ENCODE measurements around the gene TMEFF2. TPM values are rescaled to one million over a fixed set of nuclear protein-coding genes. Genes with fewer than 3 reads are reported as not detected.

The TMEFF2 gene
- total RNA-seq, 5 donors from 2014 or later (not counting 1 experiment from before 2014, with no cell fraction given), result not detected

DNA sequence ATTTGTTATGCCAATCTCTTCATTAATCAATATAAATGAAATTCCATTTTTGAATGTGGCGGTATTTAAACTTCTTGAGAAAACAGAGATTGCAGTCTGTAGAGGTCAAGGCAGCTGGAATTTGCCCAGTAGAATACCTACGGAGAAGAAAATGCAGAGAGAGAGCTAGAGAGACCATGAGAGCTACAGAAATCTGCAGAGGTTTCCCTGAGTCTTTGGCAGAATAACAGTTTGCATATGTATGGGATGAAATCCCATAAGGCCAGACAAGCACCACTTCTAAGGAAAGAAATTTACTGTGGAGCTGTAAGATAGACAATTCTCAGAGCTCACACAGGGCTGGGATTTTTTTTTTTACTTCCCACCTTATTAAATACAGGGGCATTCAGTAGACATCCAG, 23.6 kb upstream of the TMEFF2 start:
- CTCF ChIA-PET, result interaction anchor here in 1 of 2 donors (0.8 kb wide), 1 partner anchor 12 kb away, joined by 3 read pairs; no protein-coding TSS in a partner anchor
- Histone ChIP-seq H3K9me3 (no peaks in the 10 kb centered on the region), H3K27me3 (replicated peaks in 1 of 2; ENCODE audit: control insufficient read depth in 2 of 2, extremely low read depth in 1 of 2, insufficient read depth in 2 of 2, low read length in 1 of 2) (no peaks in the 10 kb centered on the region), H3K27ac (ENCODE audit: low read length) (no peak overlapping the region), H3K4me1 (ENCODE audit: control insufficient read depth in 1 of 2, extremely low read depth in 1 of 2, insufficient read depth in 2 of 2, low read length in 2 of 2) (no peaks in the 10 kb centered on the region), H3K4me3 (ENCODE audit: control insufficient read depth in 1 of 2, extremely low read depth in 1 of 2, low read length in 1 of 2) (no peak overlapping the region), H3K36me3 (ENCODE audit: control insufficient read depth in 2 of 2, extremely low read depth in 1 of 2, insufficient read depth in 1 of 2, low read length in 1 of 2) (no peaks in the 10 kb centered on the region)
- no peak for DNase-seq
- Mint-ChIP-seq H3K27me3 (peaks cover 0 to 2% of the 10 kb centered on the region in 2 donors), H3K4me3 (no peak overlapping the region), H3K27ac (no peak overlapping the region), H3K36me3 (no peaks in the 10 kb centered on the region), H3K9me3 (no peaks in the 10 kb centered on the region), H3K4me1 (no peaks in the 10 kb centered on the region)
- ATAC-seq (replicated peaks in 1 of 4), result no peak
- POLR2A ChIA-PET, result no interaction called here
- 86% methylated on average over 1 of the region's 2 CpGs for WGBS (ENCODE audit: insufficient coverage)

DNA sequence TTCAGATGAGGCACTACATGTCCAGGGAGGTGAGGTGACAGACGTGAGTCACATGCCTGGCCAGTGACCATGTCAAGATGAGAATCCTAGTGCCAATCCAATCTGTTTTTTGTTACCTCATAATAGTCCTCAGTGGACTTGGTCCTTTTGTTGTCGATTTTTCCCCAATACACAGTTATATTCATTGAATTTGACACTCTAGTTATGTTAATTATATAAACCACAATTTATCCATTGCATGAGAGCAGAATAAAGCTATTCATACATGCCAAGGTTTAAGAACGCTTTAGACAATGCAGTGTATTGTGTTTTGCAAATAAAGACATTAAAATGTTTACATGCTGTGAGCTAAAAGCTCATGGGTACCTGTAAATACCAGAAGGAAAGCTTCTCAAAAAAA, 21.6 kb upstream of the TMEFF2 start:
- H3K4me1 Mint-ChIP-seq, result no peaks in the 10 kb centered on the region
- DNase-seq, result no peak
- Histone ChIP-seq H3K27ac (ENCODE audit: low read length) (no peak overlapping the region), H3K27me3 (replicated peaks in 1 of 2; ENCODE audit: control insufficient read depth in 2 of 2, extremely low read depth in 1 of 2, insufficient read depth in 2 of 2, low read length in 1 of 2) (no peaks in the 10 kb centered on the region), H3K9me3 (no peaks in the 10 kb centered on the region), H3K36me3 (ENCODE audit: control insufficient read depth in 2 of 2, extremely low read depth in 1 of 2, insufficient read depth in 1 of 2, low read length in 1 of 2) (no peaks in the 10 kb centered on the region), H3K4me3 (ENCODE audit: control insufficient read depth in 1 of 2, extremely low read depth in 1 of 2, low read length in 1 of 2) (no peak overlapping the region), H3K4me1 (ENCODE audit: control insufficient read depth in 1 of 2, extremely low read depth in 1 of 2, insufficient read depth in 2 of 2, low read length in 2 of 2) (no peaks in the 10 kb centered on the region)
- POLR2A ChIA-PET, result no interaction called here
- H3K27me3 Mint-ChIP-seq, result peaks cover 0 to 2% of the 10 kb centered on the region in 2 donors
- no CpG with 5 or more reads among the region's 3 CpGs for WGBS (ENCODE audit: insufficient coverage)
- no peak overlapping the region for H3K27ac Mint-ChIP-seq
- H3K4me3 Mint-ChIP-seq, result no peak overlapping the region
- no peak for ATAC-seq (replicated peaks in 1 of 4)
- H3K36me3 Mint-ChIP-seq, result no peaks in the 10 kb centered on the region
- CTCF ChIA-PET, result interaction anchor here in 1 of 2 donors (0.9 kb wide), 1 partner anchor 46 kb away, joined by 5 read pairs; no protein-coding TSS in a partner anchor
- no peaks in the 10 kb centered on the region for H3K9me3 Mint-ChIP-seq

DNA sequence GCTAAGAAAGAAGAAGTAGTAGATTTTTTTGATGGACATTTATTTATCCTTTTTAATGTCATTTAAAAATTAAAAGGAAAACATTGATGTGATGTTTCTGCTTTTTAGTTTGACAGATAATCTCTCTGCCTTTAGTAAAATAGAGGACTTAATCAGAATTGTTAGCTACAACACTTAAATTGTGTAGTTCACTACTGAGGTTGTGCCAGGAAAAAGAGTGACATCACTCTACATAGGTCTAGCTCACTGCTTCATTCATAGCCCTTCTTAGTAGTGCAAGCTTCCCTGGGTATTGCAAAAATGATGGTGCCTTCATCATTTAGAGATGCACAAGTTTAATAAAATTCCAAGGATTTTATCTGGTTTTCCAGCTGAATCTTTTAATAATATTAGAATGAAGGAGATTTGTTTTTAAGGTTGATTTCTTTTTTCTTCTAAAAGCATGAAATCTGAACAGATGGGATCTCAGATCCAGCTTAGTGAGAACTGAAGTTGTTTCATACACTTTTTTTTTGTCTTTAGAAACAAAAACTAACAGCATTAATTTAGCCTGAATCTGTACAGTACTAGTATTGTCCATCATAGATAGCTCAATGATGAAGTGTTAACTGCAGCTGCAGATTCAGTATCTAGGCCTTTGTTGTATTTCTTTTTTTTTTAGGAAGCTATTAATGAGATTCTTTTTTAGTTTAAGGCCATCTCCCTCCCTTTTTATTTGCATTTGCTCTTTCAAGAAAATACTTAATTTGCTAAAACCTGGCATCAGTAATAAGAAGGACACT, 20.6 kb upstream of the TMEFF2 start:
- Mint-ChIP-seq H3K4me1 (no peaks in the 10 kb centered on the region), H3K4me3 (no peak overlapping the region), H3K36me3 (no peaks in the 10 kb centered on the region), H3K9me3 (no peaks in the 10 kb centered on the region), H3K27me3 (no peaks in the 10 kb centered on the region), H3K27ac (no peak overlapping the region)
- CTCF ChIA-PET, result interaction anchor here in 1 of 2 donors (0.9 kb wide), 1 partner anchor 45 kb away, joined by 5 read pairs; no protein-coding TSS in a partner anchor
- no peak for DNase-seq
- no peaks in the 10 kb centered on the region for H3K4me1 ChIP-seq (ENCODE audit: control insufficient read depth in 1 of 2, extremely low read depth in 1 of 2, insufficient read depth in 2 of 2, low read length in 2 of 2)
- H3K9me3 ChIP-seq, result no peaks in the 10 kb centered on the region
- H3K27me3 ChIP-seq (replicated peaks in 1 of 2; ENCODE audit: control insufficient read depth in 2 of 2, extremely low read depth in 1 of 2, insufficient read depth in 2 of 2, low read length in 1 of 2), result no peaks in the 10 kb centered on the region
- no peaks in the 10 kb centered on the region for H3K36me3 ChIP-seq (ENCODE audit: control insufficient read depth in 2 of 2, extremely low read depth in 1 of 2, insufficient read depth in 1 of 2, low read length in 1 of 2)
- POLR2A ChIA-PET, result no interaction called here
- H3K4me3 ChIP-seq (ENCODE audit: control insufficient read depth in 1 of 2, extremely low read depth in 1 of 2, low read length in 1 of 2), result no peak overlapping the region
- ATAC-seq (replicated peaks in 1 of 4), result no peak
- H3K27ac ChIP-seq (ENCODE audit: low read length), result no peak overlapping the region

DNA sequence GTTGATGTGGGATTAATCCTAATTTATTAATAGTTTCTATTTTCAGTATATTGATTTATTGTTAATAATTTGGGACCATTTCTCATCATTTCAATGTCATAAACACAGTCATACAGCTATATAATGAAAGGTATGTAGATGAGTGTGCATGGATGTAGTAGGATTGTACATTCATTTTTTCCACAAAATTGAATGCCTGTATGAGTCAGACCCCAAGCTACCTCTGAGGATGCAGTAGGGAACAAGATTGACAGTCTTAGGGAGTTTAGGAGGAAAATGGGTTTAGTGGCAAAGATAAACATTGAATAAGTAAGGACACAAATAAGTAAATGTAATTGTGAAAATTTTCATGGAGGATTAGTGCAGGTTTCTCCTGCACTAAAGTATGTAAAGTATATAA, 14.1 kb upstream of the TMEFF2 start:
- H3K36me3 ChIP-seq (ENCODE audit: control insufficient read depth in 2 of 2, extremely low read depth in 1 of 2, insufficient read depth in 1 of 2, low read length in 1 of 2), result no peaks in the 10 kb centered on the region
- no peaks in the 10 kb centered on the region for H3K9me3 ChIP-seq
- ChIA-PET POLR2A (no interaction called here), CTCF (no interaction called here)
- H3K27ac ChIP-seq (ENCODE audit: low read length), result no peak overlapping the region
- no peak overlapping the region for H3K27ac Mint-ChIP-seq
- no peak for DNase-seq
- H3K4me1 Mint-ChIP-seq, result no peaks in the 10 kb centered on the region
- no peaks in the 10 kb centered on the region for H3K9me3 Mint-ChIP-seq
- no peak for ATAC-seq (replicated peaks in 1 of 4)
- no peaks in the 10 kb centered on the region for H3K36me3 Mint-ChIP-seq
- H3K4me1 ChIP-seq (ENCODE audit: control insufficient read depth in 1 of 2, extremely low read depth in 1 of 2, insufficient read depth in 2 of 2, low read length in 2 of 2), result no peaks in the 10 kb centered on the region
- H3K4me3 ChIP-seq (ENCODE audit: control insufficient read depth in 1 of 2, extremely low read depth in 1 of 2, low read length in 1 of 2), result no peak overlapping the region
- H3K27me3 Mint-ChIP-seq, result peaks cover 3 to 8% of the 10 kb centered on the region in 2 donors
- no peaks in the 10 kb centered on the region for H3K27me3 ChIP-seq (replicated peaks in 1 of 2; ENCODE audit: control insufficient read depth in 2 of 2, extremely low read depth in 1 of 2, insufficient read depth in 2 of 2, low read length in 1 of 2)
- H3K4me3 Mint-ChIP-seq, result no peak overlapping the region

DNA sequence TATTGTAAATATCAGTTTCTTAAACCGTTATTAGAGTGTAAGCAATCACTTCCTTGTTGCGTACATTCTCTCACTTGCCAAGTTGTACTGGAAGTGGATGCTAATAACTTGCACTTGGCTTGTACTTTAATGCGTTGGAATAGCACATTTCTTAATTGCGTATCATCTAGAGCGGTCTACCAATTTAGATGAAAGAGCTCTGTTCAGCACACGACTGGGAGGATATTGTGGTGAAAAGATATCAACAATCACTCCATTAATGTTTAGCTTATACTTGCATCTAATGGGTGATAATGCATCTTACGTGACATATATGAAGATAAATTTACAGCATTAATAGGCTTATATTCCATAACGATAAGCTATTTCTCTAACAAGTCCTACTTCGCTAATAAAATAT, 11.7 kb upstream of the TMEFF2 start:
- ChIA-PET POLR2A (no interaction called here), CTCF (interaction anchor here (1.0 to 1.3 kb wide), 2 partner anchors 12 to 43 kb away, joined by 3 read pairs; no protein-coding TSS in a partner anchor)
- no peak overlapping the region for H3K27ac Mint-ChIP-seq
- H3K4me1 Mint-ChIP-seq, result no peaks in the 10 kb centered on the region
- Histone ChIP-seq H3K4me3 (ENCODE audit: control insufficient read depth in 1 of 2, extremely low read depth in 1 of 2, low read length in 1 of 2) (no peak overlapping the region), H3K4me1 (ENCODE audit: control insufficient read depth in 1 of 2, extremely low read depth in 1 of 2, insufficient read depth in 2 of 2, low read length in 2 of 2) (no peaks in the 10 kb centered on the region), H3K36me3 (ENCODE audit: control insufficient read depth in 2 of 2, extremely low read depth in 1 of 2, insufficient read depth in 1 of 2, low read length in 1 of 2) (no peaks in the 10 kb centered on the region), H3K27me3 (replicated peaks in 1 of 2; ENCODE audit: control insufficient read depth in 2 of 2, extremely low read depth in 1 of 2, insufficient read depth in 2 of 2, low read length in 1 of 2) (no peaks in the 10 kb centered on the region), H3K27ac (ENCODE audit: low read length) (no peak overlapping the region), H3K9me3 (no peaks in the 10 kb centered on the region)
- H3K36me3 Mint-ChIP-seq, result no peaks in the 10 kb centered on the region
- 100% methylated on average over 1 of the region's 9 CpGs for WGBS (ENCODE audit: insufficient coverage)
- no peak for DNase-seq
- no peak overlapping the region for H3K4me3 Mint-ChIP-seq
- no peaks in the 10 kb centered on the region for H3K9me3 Mint-ChIP-seq
- ATAC-seq (replicated peaks in 1 of 4), result no peak
- peaks cover 3 to 20% of the 10 kb centered on the region in 2 donors for H3K27me3 Mint-ChIP-seq

DNA sequence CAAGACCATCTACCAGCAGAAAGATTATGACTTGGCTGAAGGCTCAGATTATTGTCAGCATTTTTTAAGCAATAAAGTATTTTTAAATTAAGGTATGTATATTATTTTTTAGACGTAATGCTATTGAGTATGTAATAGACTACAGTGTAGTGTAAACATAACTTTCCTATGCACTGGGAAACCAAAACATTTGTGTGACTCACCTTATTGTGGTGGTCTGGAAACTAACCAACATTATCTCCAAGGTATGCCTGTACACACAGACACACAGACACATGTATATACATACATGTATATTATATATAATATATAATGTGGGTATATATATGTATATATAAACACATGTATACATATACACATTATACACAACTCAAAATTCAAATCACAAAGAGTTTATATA, 9.1 kb upstream of the TMEFF2 start:
- Mint-ChIP-seq H3K9me3 (no peaks in the 10 kb centered on the region), H3K4me1 (no peaks in the 10 kb centered on the region), H3K36me3 (no peaks in the 10 kb centered on the region), H3K27me3 (peaks cover 0 to 29% of the 10 kb centered on the region in 2 donors), H3K4me3 (no peak overlapping the region), H3K27ac (no peak overlapping the region)
- Histone ChIP-seq H3K4me3 (ENCODE audit: control insufficient read depth in 1 of 2, extremely low read depth in 1 of 2, low read length in 1 of 2) (no peak overlapping the region), H3K36me3 (ENCODE audit: control insufficient read depth in 2 of 2, extremely low read depth in 1 of 2, insufficient read depth in 1 of 2, low read length in 1 of 2) (no peaks in the 10 kb centered on the region), H3K27ac (ENCODE audit: low read length) (no peak overlapping the region), H3K27me3 (replicated peaks in 1 of 2; ENCODE audit: control insufficient read depth in 2 of 2, extremely low read depth in 1 of 2, insufficient read depth in 2 of 2, low read length in 1 of 2) (no peaks in the 10 kb centered on the region), H3K9me3 (no peaks in the 10 kb centered on the region), H3K4me1 (ENCODE audit: control insufficient read depth in 1 of 2, extremely low read depth in 1 of 2, insufficient read depth in 2 of 2, low read length in 2 of 2) (no peaks in the 10 kb centered on the region)
- ChIA-PET CTCF (no interaction called here), POLR2A (no interaction called here)
- ATAC-seq (replicated peaks in 1 of 4) (no peak), DNase-seq (no peak)
- WGBS (ENCODE audit: insufficient coverage), result no CpG with 5 or more reads among the region's 1 CpG
